Measurements from ENCODE around the gene TCF12. TPM values are rescaled to one million over a fixed set of nuclear protein-coding genes. Genes with fewer than 3 reads are reported as not detected.

TCF12 gene
- total RNA-seq, 1 donor from 2014 or later, result 144 TPM

DNA sequence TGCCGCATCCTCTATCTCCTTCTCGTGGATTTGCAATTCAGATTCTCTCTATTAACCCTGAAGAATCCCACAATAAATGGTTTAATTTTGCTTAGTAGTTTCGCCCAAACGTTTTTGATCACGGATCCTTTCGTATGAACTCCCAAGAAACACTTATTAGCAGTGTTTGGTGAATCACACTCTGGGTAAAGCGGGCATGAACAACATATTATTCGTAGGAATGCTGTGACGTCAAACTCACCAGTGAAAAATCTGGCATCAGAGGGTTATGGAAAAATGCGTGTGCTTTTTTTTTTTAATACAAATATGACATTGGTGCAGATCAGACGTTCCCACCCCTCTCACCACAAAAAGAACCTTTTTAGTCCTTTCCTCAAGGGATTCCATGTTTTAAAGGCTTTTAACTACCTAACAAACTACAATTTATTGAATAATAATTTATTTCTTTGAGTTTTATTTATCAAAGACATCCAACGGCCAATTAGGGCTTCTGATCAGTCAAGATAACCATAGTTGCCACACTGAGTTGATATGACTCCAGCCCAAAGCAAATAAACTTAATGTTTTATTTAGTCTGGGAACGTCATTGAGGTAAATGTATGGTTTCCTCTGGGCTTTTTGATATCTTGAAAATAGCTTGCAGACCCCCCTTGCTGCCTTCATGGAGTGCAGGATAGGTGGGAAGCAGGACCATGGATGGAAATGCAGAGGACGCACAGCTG lies 412.3 kb downstream of the TCF12 start:
- Histone ChIP-seq H3K4me3 (no peak overlapping the region), H3K36me3 (no peaks in the 10 kb centered on the region), H3K9me3 (no peaks in the 10 kb centered on the region), H3K4me1 (no peaks in the 10 kb centered on the region), H3K27me3 (no peaks in the 10 kb centered on the region), H3K27ac (no peak overlapping the region)
- intact Hi-C loops (cut with DNase I), result no loop called here
- TF ChIP-seq, protein P1, sequence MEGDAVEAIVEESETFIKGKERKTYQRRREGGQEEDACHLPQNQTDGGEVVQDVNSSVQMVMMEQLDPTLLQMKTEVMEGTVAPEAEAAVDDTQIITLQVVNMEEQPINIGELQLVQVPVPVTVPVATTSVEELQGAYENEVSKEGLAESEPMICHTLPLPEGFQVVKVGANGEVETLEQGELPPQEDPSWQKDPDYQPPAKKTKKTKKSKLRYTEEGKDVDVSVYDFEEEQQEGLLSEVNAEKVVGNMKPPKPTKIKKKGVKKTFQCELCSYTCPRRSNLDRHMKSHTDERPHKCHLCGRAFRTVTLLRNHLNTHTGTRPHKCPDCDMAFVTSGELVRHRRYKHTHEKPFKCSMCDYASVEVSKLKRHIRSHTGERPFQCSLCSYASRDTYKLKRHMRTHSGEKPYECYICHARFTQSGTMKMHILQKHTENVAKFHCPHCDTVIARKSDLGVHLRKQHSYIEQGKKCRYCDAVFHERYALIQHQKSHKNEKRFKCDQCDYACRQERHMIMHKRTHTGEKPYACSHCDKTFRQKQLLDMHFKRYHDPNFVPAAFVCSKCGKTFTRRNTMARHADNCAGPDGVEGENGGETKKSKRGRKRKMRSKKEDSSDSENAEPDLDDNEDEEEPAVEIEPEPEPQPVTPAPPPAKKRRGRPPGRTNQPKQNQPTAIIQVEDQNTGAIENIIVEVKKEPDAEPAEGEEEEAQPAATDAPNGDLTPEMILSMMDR (IDR thresholded peaks at IDR 0.05), result no peak
- DNase-seq (ENCODE audit: low spot score in 2 of 2), result no peak

DNA sequence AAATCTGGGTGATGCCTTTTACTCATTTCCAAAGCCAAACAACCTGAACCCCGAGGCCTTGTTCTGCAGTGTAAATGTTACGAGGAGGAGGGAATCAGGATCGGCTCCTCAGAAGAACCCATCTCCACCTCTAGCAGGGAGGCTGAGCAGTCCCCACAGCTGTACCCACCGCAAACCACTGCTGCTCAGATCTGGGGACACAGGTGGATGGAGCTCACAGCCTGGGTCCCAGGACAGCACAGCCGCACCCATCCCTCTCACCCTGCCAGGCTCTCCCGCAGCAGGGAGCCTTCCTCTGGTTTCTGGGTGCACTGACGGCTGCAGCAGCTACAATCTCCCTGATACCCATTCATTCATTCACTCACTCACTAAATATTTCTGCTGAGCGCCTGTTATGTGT lies 413.9 kb downstream of the TCF12 start:
- no peaks in the 10 kb centered on the region for H3K36me3 ChIP-seq
- no peaks in the 10 kb centered on the region for H3K27me3 ChIP-seq
- TF ChIP-seq, protein P1 (IDR thresholded peaks at IDR 0.05), result no peak
- no peak overlapping the region for H3K27ac ChIP-seq
- DNase-seq (ENCODE audit: low spot score in 2 of 2), result no peak
- no peaks in the 10 kb centered on the region for H3K9me3 ChIP-seq
- H3K4me3 ChIP-seq, result no peak overlapping the region
- intact Hi-C loops (cut with DNase I), result no loop called here
- H3K4me1 ChIP-seq, result no peaks in the 10 kb centered on the region

DNA sequence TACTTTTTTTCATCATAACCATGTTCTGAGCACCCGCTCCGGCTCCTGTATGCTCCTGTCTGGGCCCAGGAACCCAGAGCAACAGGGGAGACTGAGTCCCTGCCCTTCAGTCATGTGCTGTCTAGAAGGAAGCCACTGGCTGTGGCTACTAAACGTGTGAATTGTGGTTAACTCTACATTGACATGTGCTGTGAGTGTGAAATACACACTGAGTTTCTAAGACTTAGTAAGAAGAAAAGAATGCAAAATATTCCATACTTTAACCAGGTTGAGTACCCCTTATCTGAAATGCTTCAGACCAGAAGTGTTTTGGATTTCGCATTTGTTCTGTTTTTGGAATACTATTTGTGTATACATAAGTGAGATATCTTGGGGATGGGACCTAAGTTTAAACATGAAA lies 415.0 kb downstream of the TCF12 start:
- H3K4me1 ChIP-seq, result no peaks in the 10 kb centered on the region
- intact Hi-C loops (cut with DNase I), result no loop called here
- TF ChIP-seq, protein P1 (IDR thresholded peaks at IDR 0.05), result no peak
- H3K27me3 ChIP-seq, result no peaks in the 10 kb centered on the region
- no peak overlapping the region for H3K4me3 ChIP-seq
- no peak overlapping the region for H3K27ac ChIP-seq
- H3K36me3 ChIP-seq, result no peaks in the 10 kb centered on the region
- no peak for DNase-seq (ENCODE audit: low spot score in 2 of 2)
- no peaks in the 10 kb centered on the region for H3K9me3 ChIP-seq

DNA sequence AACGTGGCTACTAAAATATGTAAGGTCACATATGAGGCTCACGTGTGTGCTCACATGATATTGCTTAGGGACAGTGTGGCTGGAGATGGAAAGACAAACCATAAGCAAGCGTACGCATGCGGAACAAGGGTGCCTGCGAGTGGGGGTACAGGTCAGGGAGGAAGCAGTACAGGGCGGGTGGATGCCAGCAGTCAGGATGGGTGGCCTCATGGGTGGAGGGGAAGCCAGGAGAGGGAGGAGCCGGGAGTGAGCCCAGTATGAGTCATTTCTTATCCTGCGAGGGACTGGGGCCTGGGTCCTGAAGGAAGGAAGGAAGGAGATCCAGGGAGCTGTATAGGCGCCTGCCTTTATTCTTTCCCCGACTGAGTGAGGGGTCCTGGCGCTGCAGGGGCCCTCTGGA lies 415.8 kb downstream of the TCF12 start:
- intact Hi-C loops (cut with DNase I), result no loop called here
- H3K4me1 ChIP-seq, result no peaks in the 10 kb centered on the region
- DNase-seq (ENCODE audit: low spot score in 2 of 2), result no peak
- no peak overlapping the region for H3K27ac ChIP-seq
- TF ChIP-seq, protein P1 (IDR thresholded peaks at IDR 0.05), result no peak
- no peak overlapping the region for H3K4me3 ChIP-seq
- no peaks in the 10 kb centered on the region for H3K36me3 ChIP-seq
- no peaks in the 10 kb centered on the region for H3K27me3 ChIP-seq
- H3K9me3 ChIP-seq, result no peaks in the 10 kb centered on the region

DNA sequence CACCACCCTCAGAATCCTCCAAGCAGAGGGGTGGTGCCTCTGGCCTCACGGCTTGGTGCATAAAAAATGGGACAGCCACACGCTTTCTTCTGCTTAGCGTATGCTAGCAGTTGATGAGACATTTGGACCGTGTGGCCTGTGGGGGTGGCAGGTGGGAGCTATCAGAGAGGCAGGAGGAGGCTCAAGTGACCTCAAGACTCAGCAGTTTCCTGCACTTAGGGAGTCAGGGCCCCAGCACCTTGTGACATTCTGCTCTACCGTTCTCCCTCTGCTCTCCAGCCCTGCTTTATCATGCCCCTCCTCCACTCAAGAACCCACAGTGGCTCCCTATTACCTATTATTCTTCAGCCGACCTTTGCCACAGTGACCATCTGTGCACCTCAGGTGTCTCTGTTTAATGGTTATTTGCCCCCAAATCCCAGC lies 416.9 kb downstream of the TCF12 start:
- Histone ChIP-seq H3K9me3 (no peaks in the 10 kb centered on the region), H3K4me3 (no peak overlapping the region), H3K36me3 (no peaks in the 10 kb centered on the region), H3K27ac (no peak overlapping the region), H3K4me1 (no peaks in the 10 kb centered on the region), H3K27me3 (no peaks in the 10 kb centered on the region)
- TF ChIP-seq, protein P1 (IDR thresholded peaks at IDR 0.05), result no peak
- no peak for DNase-seq (ENCODE audit: low spot score in 2 of 2)
- intact Hi-C loops (cut with DNase I), result no loop called here

DNA sequence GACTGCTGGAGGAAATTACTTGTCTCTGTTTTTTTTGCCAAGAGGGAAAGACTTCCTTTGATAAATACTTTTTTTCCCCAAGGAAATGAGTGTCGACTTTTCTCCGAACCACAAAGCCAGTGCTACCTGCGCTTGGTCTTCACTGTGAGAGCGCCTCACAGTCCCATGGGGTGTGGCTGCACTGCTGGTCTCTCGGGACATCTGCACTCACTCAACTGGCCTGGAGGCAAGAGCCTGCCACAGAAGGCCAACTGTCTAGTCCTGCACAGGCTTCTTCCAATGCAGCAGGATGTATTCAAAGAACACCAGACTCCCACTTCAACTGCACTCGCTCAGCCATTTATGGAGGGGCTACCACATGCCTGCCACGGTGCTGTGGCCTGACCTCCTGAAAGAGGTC lies 417.3 kb downstream of the TCF12 start:
- no peaks in the 10 kb centered on the region for H3K36me3 ChIP-seq
- no peaks in the 10 kb centered on the region for H3K4me1 ChIP-seq
- TF ChIP-seq, protein P1 (IDR thresholded peaks at IDR 0.05), result no peak
- H3K4me3 ChIP-seq, result no peak overlapping the region
- no peaks in the 10 kb centered on the region for H3K9me3 ChIP-seq
- intact Hi-C loops (cut with DNase I), result no loop called here
- no peak for DNase-seq (ENCODE audit: low spot score in 2 of 2)
- no peak overlapping the region for H3K27ac ChIP-seq
- no peaks in the 10 kb centered on the region for H3K27me3 ChIP-seq
